Measurements from ENCODE around the gene NUPR1. TPM values are rescaled to one million over a fixed set of nuclear protein-coding genes. Genes with fewer than 3 reads are reported as not detected.

The NUPR1 gene
- polyA plus RNA-seq, 1 experiment, result 108 TPM

GRCh38 chr16:28554634-28555423, 16.1 kb upstream of the NUPR1 start:
- H3K4me3 ChIP-seq (ENCODE audit: low read depth, low read length), result peak overlapping the region; percentile 64
- H3K27ac ChIP-seq (ENCODE audit: low read depth, low read length), result no peak overlapping the region
- DNase-seq (ENCODE audit: low read depth, low spot score), result no peak
- no peaks in the 10 kb centered on the region for H3K27me3 ChIP-seq (ENCODE audit: control insufficient read depth, insufficient read depth, low read length)
- ChIA-PET CTCF (interaction anchor here (1.6 to 2.2 kb wide), 2 partner anchors 10 to 63 kb away, joined by 4 to 8 read pairs; partner anchors contain the start of gene CLN3), POLR2A (interaction anchor here (0.6 kb wide), 1 partner anchor 308 kb away, joined by 3 read pairs; no protein-coding TSS in a partner anchor)
- TF ChIP-seq, protein P1, sequence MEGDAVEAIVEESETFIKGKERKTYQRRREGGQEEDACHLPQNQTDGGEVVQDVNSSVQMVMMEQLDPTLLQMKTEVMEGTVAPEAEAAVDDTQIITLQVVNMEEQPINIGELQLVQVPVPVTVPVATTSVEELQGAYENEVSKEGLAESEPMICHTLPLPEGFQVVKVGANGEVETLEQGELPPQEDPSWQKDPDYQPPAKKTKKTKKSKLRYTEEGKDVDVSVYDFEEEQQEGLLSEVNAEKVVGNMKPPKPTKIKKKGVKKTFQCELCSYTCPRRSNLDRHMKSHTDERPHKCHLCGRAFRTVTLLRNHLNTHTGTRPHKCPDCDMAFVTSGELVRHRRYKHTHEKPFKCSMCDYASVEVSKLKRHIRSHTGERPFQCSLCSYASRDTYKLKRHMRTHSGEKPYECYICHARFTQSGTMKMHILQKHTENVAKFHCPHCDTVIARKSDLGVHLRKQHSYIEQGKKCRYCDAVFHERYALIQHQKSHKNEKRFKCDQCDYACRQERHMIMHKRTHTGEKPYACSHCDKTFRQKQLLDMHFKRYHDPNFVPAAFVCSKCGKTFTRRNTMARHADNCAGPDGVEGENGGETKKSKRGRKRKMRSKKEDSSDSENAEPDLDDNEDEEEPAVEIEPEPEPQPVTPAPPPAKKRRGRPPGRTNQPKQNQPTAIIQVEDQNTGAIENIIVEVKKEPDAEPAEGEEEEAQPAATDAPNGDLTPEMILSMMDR (IDR thresholded peaks at IDR 0.05; ENCODE audit: low read depth, low read length), result no peak
- H3K9me3 ChIP-seq (ENCODE audit: control insufficient read depth, insufficient read depth, low read length), result no peaks in the 10 kb centered on the region; the same call in 1 of the 2 replicates

GRCh38 chr16:28553776-28554633, 15.2 kb upstream of the NUPR1 start, which contains the start of gene SGF29:
Gene SGF29, plus strand, starts transcription at chr16:28553920. Its CDS starts 27,150 bp downstream, at chr16:28581070.
- Histone ChIP-seq H3K27ac (ENCODE audit: low read depth, low read length) (peak within 1 kb of the TSS; percentile 97), H3K4me3 (ENCODE audit: low read depth, low read length) (peak within 1 kb of the TSS; percentile 86), H3K27me3 (ENCODE audit: control insufficient read depth, insufficient read depth, low read length) (no peaks in the 10 kb centered on the region), H3K9me3 (ENCODE audit: control insufficient read depth, insufficient read depth, low read length) (no peaks in the 10 kb centered on the region; the same call in 1 of the 2 replicates)
- POLR2A ChIA-PET, result interaction anchor here (0.6 kb wide), 1 partner anchor 309 kb away, joined by 3 read pairs; no protein-coding TSS in a partner anchor
- CTCF ChIA-PET, result interaction anchor here (0.6 to 2.2 kb wide), 5 partner anchors 11 to 1232 kb away, joined by 3 to 8 read pairs (median 4); partner anchors contain the start of gene CLN3
- TF ChIP-seq, protein P1 (IDR thresholded peaks at IDR 0.05; ENCODE audit: low read depth, low read length), result peak; percentile 27; the same call in 1 of the 2 replicates
- peak; percentile 86 for DNase-seq (ENCODE audit: low read depth, low spot score)

DNA sequence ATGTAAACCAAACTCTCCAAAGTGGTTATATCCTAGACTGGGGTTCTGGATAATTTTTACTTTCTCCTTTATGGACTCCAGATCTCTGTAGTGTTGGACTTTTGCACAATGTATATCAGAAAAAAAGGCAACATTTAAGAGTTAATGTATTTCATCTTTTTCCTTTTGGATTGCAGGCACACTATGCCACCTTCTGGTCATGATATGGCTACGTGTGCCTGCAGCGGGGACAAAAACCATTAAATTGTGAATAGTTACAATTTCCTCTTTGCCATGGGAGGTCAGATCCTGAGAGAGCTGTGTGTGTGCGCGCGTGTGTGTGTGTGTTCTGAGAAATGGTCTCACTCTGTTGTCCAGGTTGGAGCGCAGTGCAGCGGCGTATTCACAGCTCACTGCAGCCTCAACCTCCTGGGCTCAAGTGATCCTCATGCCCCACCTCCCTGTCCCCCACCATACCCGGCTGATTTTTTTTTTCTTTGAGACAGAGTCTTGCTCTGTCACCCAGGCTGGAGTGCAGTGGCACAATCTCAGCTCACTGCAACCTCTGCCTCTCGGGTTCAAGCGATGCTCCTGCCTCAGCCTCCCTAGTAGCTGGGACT, 10.6 kb upstream of the NUPR1 start:
- DNase-seq (ENCODE audit: low read depth, low spot score), result no peak
- Histone ChIP-seq H3K4me3 (ENCODE audit: low read depth, low read length) (no peak overlapping the region), H3K9me3 (ENCODE audit: control insufficient read depth, insufficient read depth, low read length) (no peaks in the 10 kb centered on the region; the same call in 1 of the 2 replicates), H3K27me3 (ENCODE audit: control insufficient read depth, insufficient read depth, low read length) (peaks cover 6% of the 10 kb centered on the region), H3K27ac (ENCODE audit: low read depth, low read length) (no peak overlapping the region)
- ChIA-PET POLR2A (no interaction called here), CTCF (interaction anchor here (0.7 kb wide), 1 partner anchor 396 kb away, joined by 3 read pairs; no protein-coding TSS in a partner anchor)
- TF ChIP-seq, protein P1 (IDR thresholded peaks at IDR 0.05; ENCODE audit: low read depth, low read length), result peak; percentile 62

DNA sequence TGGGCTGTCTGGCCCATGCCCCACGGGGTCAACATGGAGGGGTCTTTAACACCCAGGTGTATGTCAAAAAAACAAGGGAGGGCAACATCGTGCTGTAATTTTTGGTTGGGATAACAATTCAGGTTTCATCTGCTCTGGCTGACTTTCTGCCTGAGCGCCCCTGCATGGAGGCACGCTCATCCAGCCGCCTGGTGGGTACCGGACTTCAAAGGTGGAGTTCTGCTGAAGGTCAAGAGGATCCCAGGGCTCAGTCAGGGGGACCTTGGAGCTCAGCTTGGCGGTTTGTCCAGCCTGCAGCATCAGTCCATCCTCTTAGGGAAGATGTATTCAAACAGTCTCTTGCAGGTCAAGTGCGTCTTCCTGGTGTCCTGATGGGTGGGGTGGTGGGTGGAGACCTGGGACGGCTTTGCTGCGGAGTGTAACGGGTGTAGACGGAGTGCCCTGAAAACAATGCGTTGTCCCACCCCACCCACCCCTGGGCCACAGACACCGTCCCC, 9.6 kb upstream of the NUPR1 start:
- TF ChIP-seq, protein P1 (IDR thresholded peaks at IDR 0.05; ENCODE audit: low read depth, low read length), result no peak

More for the DNA sequence above, 9.6 kb upstream of the NUPR1 start:
- H3K27me3 ChIP-seq (ENCODE audit: control insufficient read depth, insufficient read depth, low read length), result peaks cover 6% of the 10 kb centered on the region
- H3K9me3 ChIP-seq (ENCODE audit: control insufficient read depth, insufficient read depth, low read length), result no peaks in the 10 kb centered on the region
- no peak for DNase-seq (ENCODE audit: low read depth, low spot score)
- POLR2A ChIA-PET, result interaction anchor here (1.4 kb wide), 1 partner anchor 9 kb away, joined by 3 read pairs; the partner anchor contains the start of gene NUPR1
- H3K27ac ChIP-seq (ENCODE audit: low read depth, low read length), result no peak overlapping the region
- CTCF ChIA-PET, result no interaction called here
- H3K4me3 ChIP-seq (ENCODE audit: low read depth, low read length), result no peak overlapping the region
